Measurements from ENCODE around the gene DNHD1. TPM values are rescaled to one million over a fixed set of nuclear protein-coding genes. Genes with fewer than 3 reads are reported as not detected.

Gene DNHD1
- total and polyA plus RNA-seq, 2 of the 13 experiments (the other 11 are each of a cell fraction or from before 2014, with no cell fraction given) = 2.7 to 9.3 TPM

DNA sequence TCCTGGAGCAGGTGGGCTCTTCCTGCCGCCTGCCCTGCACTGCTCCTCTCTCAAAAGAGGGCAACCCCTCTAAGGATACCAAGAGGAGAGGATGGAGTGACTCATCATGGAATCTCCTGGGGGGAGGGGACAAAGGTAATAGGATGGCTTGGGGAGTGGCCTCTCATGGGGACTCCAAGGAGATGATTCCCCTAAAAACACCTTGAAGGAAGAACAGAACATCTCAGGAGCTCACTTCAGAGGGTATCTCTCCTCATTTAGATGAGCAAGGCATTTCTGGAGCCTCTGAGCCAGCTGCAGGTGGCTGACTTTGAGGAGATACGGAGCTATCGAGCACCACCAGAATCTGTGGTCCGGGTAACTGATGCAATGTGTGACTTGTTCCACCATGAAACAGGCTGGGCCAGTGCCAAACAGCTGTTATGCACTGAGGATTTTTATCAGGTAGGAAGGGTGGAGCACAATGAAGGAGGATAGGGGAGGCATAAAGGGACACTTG lies 66.1 kb downstream of the DNHD1 start:
- no peak overlapping the region for H3K4me2 ChIP-seq (ENCODE audit: low read depth, low read length)
- CTCF ChIA-PET (ENCODE audit: low intra/inter-chr PET ratio, low total read pairs) = no interaction called here
- H3K9me3 ChIP-seq (ENCODE audit: low read length) = no peaks in the 10 kb centered on the region
- no TSS peak for BruUV-seq (replicated peaks)
- no peaks in the 10 kb centered on the region for H3K79me2 ChIP-seq (ENCODE audit: insufficient read depth, low read length)
- H4K20me1 ChIP-seq (ENCODE audit: insufficient read depth, low read length) = no peaks in the 10 kb centered on the region
- H3K4me1 ChIP-seq (ENCODE audit: insufficient read depth, low read length) = no peaks in the 10 kb centered on the region
- no peak overlapping the region for H2AFZ ChIP-seq (ENCODE audit: low read length)
- H3K27me3 ChIP-seq (ENCODE audit: control insufficient read depth in 1 of 2, insufficient read depth in 2 of 2, low read length in 2 of 2) = no peaks in the 10 kb centered on the region
- no peaks in the 10 kb centered on the region for H3K36me3 ChIP-seq (replicated peaks in 1 of 2; ENCODE audit: control insufficient read depth in 1 of 2, insufficient read depth in 2 of 2, low read length in 2 of 2)
- intact Hi-C loops (cut with micrococcal nuclease; ENCODE audit: unreplicated experiment) (no loop called here), in situ Hi-C loops (cut with HindIII; ENCODE audit: extremely low pct_ligation_motif_present, low pct_unique_long_range_greater_than_20kb) (no loop called here)
- POLR2A ChIA-PET = no interaction called here
- TF ChIP-seq ZNF629 (CRISPR knock-in tag; conservative IDR thresholded peaks at IDR 0.05) = no peak
- no peak for TF ChIP-seq SRSF9 (IDR thresholded peaks at IDR 0.05; ENCODE audit: borderline replicate concordance, insufficient read depth, low read depth, low read length, poor library complexity, severe bottlenecking)
- TF ChIP-seq, protein P1, sequence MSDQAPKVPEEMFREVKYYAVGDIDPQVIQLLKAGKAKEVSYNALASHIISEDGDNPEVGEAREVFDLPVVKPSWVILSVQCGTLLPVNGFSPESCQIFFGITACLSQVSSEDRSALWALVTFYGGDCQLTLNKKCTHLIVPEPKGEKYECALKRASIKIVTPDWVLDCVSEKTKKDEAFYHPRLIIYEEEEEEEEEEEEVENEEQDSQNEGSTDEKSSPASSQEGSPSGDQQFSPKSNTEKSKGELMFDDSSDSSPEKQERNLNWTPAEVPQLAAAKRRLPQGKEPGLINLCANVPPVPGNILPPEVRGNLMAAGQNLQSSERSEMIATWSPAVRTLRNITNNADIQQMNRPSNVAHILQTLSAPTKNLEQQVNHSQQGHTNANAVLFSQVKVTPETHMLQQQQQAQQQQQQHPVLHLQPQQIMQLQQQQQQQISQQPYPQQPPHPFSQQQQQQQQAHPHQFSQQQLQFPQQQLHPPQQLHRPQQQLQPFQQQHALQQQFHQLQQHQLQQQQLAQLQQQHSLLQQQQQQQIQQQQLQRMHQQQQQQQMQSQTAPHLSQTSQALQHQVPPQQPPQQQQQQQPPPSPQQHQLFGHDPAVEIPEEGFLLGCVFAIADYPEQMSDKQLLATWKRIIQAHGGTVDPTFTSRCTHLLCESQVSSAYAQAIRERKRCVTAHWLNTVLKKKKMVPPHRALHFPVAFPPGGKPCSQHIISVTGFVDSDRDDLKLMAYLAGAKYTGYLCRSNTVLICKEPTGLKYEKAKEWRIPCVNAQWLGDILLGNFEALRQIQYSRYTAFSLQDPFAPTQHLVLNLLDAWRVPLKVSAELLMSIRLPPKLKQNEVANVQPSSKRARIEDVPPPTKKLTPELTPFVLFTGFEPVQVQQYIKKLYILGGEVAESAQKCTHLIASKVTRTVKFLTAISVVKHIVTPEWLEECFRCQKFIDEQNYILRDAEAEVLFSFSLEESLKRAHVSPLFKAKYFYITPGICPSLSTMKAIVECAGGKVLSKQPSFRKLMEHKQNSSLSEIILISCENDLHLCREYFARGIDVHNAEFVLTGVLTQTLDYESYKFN (CRISPR knock-in tag; conservative IDR thresholded peaks at IDR 0.05) = no peak
- TF ChIP-seq KLF9 (CRISPR knock-in tag; IDR thresholded peaks at IDR 0.05; ENCODE audit: low read depth) = no peak
- TF ChIP-seq ELF3 (CRISPR knock-in tag; IDR thresholded peaks at IDR 0.05) = no peak
- TF ChIP-seq ZNF773 (CRISPR knock-in tag; IDR thresholded peaks at IDR 0.05; ENCODE audit: borderline replicate concordance) = no peak
- no peak for TF ChIP-seq ZMYM3 (CRISPR knock-in tag; IDR thresholded peaks at IDR 0.05)
- TF ChIP-seq ZNF674 (CRISPR knock-in tag; IDR thresholded peaks at IDR 0.05; ENCODE audit: low read depth) = no peak
- no peak for TF ChIP-seq FLYWCH1 (CRISPR knock-in tag; IDR thresholded peaks at IDR 0.05)
- no peak for TF ChIP-seq HOXD1 (CRISPR knock-in tag; IDR thresholded peaks at IDR 0.05)
- TF ChIP-seq ZNF230 (CRISPR knock-in tag; IDR thresholded peaks at IDR 0.05) = no peak
- TF ChIP-seq SRSF1 (optimal IDR thresholded peaks at IDR 0.05; ENCODE audit: low read depth, low read length) = no peak
- no peak for TF ChIP-seq TAF1 (CRISPR knock-in tag; IDR thresholded peaks at IDR 0.05)
- no peak for TF ChIP-seq ZNF616 (CRISPR knock-in tag; IDR thresholded peaks at IDR 0.05; ENCODE audit: low read depth)
- no peak for TF ChIP-seq ZNF746 (CRISPR knock-in tag; IDR thresholded peaks at IDR 0.05)
- TF ChIP-seq, protein P2, sequence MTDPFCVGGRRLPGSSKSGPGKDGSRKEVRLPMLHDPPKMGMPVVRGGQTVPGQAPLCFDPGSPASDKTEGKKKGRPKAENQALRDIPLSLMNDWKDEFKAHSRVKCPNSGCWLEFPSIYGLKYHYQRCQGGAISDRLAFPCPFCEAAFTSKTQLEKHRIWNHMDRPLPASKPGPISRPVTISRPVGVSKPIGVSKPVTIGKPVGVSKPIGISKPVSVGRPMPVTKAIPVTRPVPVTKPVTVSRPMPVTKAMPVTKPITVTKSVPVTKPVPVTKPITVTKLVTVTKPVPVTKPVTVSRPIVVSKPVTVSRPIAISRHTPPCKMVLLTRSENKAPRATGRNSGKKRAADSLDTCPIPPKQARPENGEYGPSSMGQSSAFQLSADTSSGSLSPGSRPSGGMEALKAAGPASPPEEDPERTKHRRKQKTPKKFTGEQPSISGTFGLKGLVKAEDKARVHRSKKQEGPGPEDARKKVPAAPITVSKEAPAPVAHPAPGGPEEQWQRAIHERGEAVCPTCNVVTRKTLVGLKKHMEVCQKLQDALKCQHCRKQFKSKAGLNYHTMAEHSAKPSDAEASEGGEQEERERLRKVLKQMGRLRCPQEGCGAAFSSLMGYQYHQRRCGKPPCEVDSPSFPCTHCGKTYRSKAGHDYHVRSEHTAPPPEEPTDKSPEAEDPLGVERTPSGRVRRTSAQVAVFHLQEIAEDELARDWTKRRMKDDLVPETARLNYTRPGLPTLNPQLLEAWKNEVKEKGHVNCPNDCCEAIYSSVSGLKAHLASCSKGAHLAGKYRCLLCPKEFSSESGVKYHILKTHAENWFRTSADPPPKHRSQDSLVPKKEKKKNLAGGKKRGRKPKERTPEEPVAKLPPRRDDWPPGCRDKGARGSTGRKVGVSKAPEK (CRISPR knock-in tag; IDR thresholded peaks at IDR 0.05; ENCODE audit: borderline replicate concordance) = no peak
- ATAC-seq = no peak
- FAIRE-seq = no peak
- DNase-seq (ENCODE audit: low spot score) = no peak
- 100% methylated on average over 4 of the region's 4 CpGs for WGBS (ENCODE audit: low lambda C conversion rate)
- no peak overlapping the region for H3K4me3 ChIP-seq (replicated peaks in 1 of 3; ENCODE audit: insufficient read depth in 1 of 3, low read depth in 2 of 3, low read length in 3 of 3)
- no peak overlapping the region for H3K27ac ChIP-seq (ENCODE audit: extremely low read length, insufficient read depth, low read length)
- H3K9ac ChIP-seq (ENCODE audit: insufficient read depth, low read depth, low read length) = no peak overlapping the region

Data from HepG2 (cell line).